Lower lobe of right lung (tissue), 2 donors: ENCODE data around the gene FBXL4. TPM values are rescaled to one million over a fixed set of nuclear protein-coding genes. Genes with fewer than 3 reads are reported as not detected.

Experiments used
- ATAC-seq, 2 donors: fragments of 200-7000 bp; cut with Tn5 transposase; one replicate each; pipeline ENCODE4 v1.9.1; 2020 to 2022; ENCODE audit warnings: mild to moderate bottlenecking in 2 of 2, moderate library complexity in 2 of 2
- DNase-seq: peaks from one replicate; pipeline ENCODE4 v3.0.0-alpha.2; 2020
- H3K27ac ChIP-seq: fragments of 200-600 bp; one replicate; pipeline ENCODE4 v1.8.0; 2022
- H3K27me3 ChIP-seq: fragments of 200-600 bp; one replicate; pipeline ENCODE4 v1.8.0; 2022; ENCODE audit warnings: low read depth
- H3K36me3 ChIP-seq: fragments of 200-600 bp; one replicate; pipeline ENCODE4 v1.8.0; 2022; ENCODE audit warnings: mild to moderate bottlenecking
- H3K4me1 ChIP-seq: fragments of 200-600 bp; one replicate; pipeline ENCODE4 v1.8.0; 2022
- H3K4me3 ChIP-seq: fragments of 200-600 bp; one replicate; pipeline ENCODE4 v1.8.0; 2022; ENCODE audit warnings: mild to moderate bottlenecking
- H3K9me3 ChIP-seq: fragments of 200-600 bp; one replicate; pipeline ENCODE4 v1.8.0; 2022
- CTCF ChIP-seq: fragments of 200-600 bp; IDR thresholded peaks from one replicate; pipeline ENCODE4 v1.8.0; 2022; ENCODE audit warnings: antibody characterized with exemption, mild to moderate bottlenecking
- intact Hi-C: fragments of 100-400 bp; cut with DNase I; formaldehyde crosslinking; loops from one replicate; pipeline ENCODE4 v1.11.0; 2022
- total RNA-seq: library from RNA; stranded (reverse); fragmentation: NEBNext Ultra II Directional; extraction: Animal tissue kit (Norgen Biotek cat#: 25700); gene quantifications from one replicate; pipeline ENCODE4 v1.2.1, GENCODE V29; 2021
- donor health status: DM: no; HTN: yes; CAD: no; lungs with severe emphysema.

Gene FBXL4
- total RNA-seq, 1 donor from 2014 or later: 21.1 TPM

GRCh38 chr6:98840996-98841513, 106.7 kb downstream of the FBXL4 start:
- no peak for TF ChIP-seq CTCF

GRCh38 chr6:98840385-98840784, 107.4 kb downstream of the FBXL4 start:
- DNase-seq (no peak), ATAC-seq (no peak)
- Histone ChIP-seq H3K27me3 (peaks cover 100% of the 10 kb centered on the region), H3K36me3 (no peaks in the 10 kb centered on the region), H3K27ac (no peak overlapping the region), H3K4me1 (peaks cover 30% of the 10 kb centered on the region), H3K9me3 (no peaks in the 10 kb centered on the region), H3K4me3 (no peak overlapping the region)
- intact Hi-C loops: loop anchor here (10.0 kb wide), 1 partner anchor 716 kb away; no protein-coding TSS in a partner anchor
- TF ChIP-seq CTCF: no peak

More at GRCh38 chr6:98840996-98841513, 106.7 kb downstream of the FBXL4 start:
- H3K9me3 ChIP-seq: no peaks in the 10 kb centered on the region
- DNase-seq (no peak), ATAC-seq (no peak)
- H3K4me1 ChIP-seq: peaks cover 27% of the 10 kb centered on the region
- H3K27me3 ChIP-seq: peaks cover 100% of the 10 kb centered on the region
- H3K36me3 ChIP-seq: no peaks in the 10 kb centered on the region
- intact Hi-C loops: loop anchor here (10.0 kb wide), 1 partner anchor 716 kb away; no protein-coding TSS in a partner anchor
- H3K4me3 ChIP-seq: no peak overlapping the region
- no peak overlapping the region for H3K27ac ChIP-seq

DNA sequence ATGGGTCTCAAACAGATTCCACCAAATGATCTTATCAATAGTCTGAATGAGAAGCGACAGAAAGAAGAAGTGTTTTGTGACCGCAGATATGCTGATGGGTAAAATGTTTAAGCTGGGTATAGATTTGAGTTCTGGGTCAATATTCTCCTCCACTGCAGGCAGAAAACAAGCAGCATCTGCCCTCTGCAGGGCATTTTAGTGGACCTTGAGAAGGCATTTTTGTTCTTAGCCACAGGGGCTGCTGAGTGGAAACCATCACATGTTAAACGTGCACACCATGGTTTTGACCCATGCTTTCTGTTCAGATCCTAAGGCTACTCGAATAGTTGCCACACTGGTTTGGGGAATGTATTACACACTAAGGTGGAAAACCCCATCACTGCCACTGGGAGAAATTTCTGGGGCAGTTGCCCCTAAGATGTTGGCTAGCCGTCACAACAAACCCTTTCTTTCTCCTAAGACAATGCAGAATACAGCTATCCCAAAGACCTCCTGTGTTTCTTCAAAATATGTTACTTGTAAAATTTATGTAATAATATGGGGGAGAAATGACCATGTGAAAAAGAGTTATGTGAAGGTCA, 107.9 kb downstream of the FBXL4 start:
- Histone ChIP-seq H3K27me3 (peaks cover 99% of the 10 kb centered on the region), H3K36me3 (no peaks in the 10 kb centered on the region), H3K4me3 (no peak overlapping the region), H3K27ac (no peak overlapping the region), H3K4me1 (peaks cover 28% of the 10 kb centered on the region), H3K9me3 (no peaks in the 10 kb centered on the region)
- DNase-seq (no peak), ATAC-seq (no peak)
- TF ChIP-seq CTCF: no peak
- intact Hi-C loops: loop anchor here (10.0 kb wide), 1 partner anchor 715 kb away; no protein-coding TSS in a partner anchor

GRCh38 chr6:98838975-98839374, 108.8 kb downstream of the FBXL4 start:
- no peak overlapping the region for H3K4me3 ChIP-seq
- H3K9me3 ChIP-seq: no peaks in the 10 kb centered on the region
- H3K27me3 ChIP-seq: peaks cover 94% of the 10 kb centered on the region
- DNase-seq: no peak
- no peak overlapping the region for H3K27ac ChIP-seq
- no peaks in the 10 kb centered on the region for H3K36me3 ChIP-seq
- intact Hi-C loops: no loop called here
- H3K4me1 ChIP-seq: peaks cover 29% of the 10 kb centered on the region
- no peak for ATAC-seq
- TF ChIP-seq CTCF: no peak

- ATAC-seq (no peak), DNase-seq (no peak)
- Histone ChIP-seq H3K27ac (no peak overlapping the region), H3K4me3 (no peak overlapping the region), H3K9me3 (no peaks in the 10 kb centered on the region), H3K36me3 (no peaks in the 10 kb centered on the region), H3K27me3 (peaks cover 90% of the 10 kb centered on the region), H3K4me1 (peaks cover 30% of the 10 kb centered on the region)
- intact Hi-C loops: no loop called here
- no peak for TF ChIP-seq CTCF
These were observed 109.7 kb downstream of the FBXL4 start for GRCh38 chr6:98838032-98838431.
